ENCODE measurements around the gene TMEM132D.

The TMEM132D gene

DNA sequence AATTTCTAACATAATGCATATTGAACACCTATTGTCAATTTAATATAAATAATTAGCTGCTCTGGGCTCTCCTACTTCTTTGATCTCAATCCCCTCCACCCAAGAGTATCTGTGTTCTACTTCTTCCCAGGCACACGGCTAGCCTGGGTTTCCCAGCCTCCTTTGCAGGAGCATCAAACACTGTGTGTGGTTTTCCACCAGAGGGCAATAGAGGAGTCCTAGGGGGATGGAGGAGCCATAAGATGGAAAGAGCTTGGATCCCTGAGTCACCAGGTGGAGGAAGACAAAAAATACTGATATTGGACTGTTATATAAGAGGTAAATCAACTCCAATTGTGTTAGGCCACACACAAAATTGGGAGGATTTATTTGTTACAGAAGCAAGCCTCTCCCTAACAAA is 716.9 kb downstream of the TMEM132D start:
- no peaks in the 10 kb centered on the region for H3K36me3 ChIP-seq (ENCODE audit: control insufficient read depth in 2 of 2, insufficient read depth in 1 of 2, low read length in 2 of 2)
- TF ChIP-seq ZNF529 (tag by site-specific recombination; IDR thresholded peaks at IDR 0.05; ENCODE audit: insufficient replicate concordance) (no peak), ZNF302 (tag by site-specific recombination; IDR thresholded peaks at IDR 0.05; ENCODE audit: low read depth) (no peak), YY2 (tag by site-specific recombination; IDR thresholded peaks at IDR 0.05) (no peak), ZNF132 (tag by site-specific recombination; IDR thresholded peaks at IDR 0.05; ENCODE audit: borderline replicate concordance) (no peak), ZNF560 (tag by site-specific recombination; IDR thresholded peaks at IDR 0.05; ENCODE audit: borderline replicate concordance) (no peak), ZNF558 (tag by site-specific recombination; IDR thresholded peaks at IDR 0.05) (no peak), OSR2 (tag by site-specific recombination; IDR thresholded peaks at IDR 0.05) (no peak), SETDB1 (IDR thresholded peaks at IDR 0.05; ENCODE audit: insufficient read length, low read length) (no peak), OVOL3 (tag by site-specific recombination; IDR thresholded peaks at IDR 0.05) (no peak), ZNF571 (tag by site-specific recombination; IDR thresholded peaks at IDR 0.05) (no peak)
- TF ChIP-seq, protein P1, sequence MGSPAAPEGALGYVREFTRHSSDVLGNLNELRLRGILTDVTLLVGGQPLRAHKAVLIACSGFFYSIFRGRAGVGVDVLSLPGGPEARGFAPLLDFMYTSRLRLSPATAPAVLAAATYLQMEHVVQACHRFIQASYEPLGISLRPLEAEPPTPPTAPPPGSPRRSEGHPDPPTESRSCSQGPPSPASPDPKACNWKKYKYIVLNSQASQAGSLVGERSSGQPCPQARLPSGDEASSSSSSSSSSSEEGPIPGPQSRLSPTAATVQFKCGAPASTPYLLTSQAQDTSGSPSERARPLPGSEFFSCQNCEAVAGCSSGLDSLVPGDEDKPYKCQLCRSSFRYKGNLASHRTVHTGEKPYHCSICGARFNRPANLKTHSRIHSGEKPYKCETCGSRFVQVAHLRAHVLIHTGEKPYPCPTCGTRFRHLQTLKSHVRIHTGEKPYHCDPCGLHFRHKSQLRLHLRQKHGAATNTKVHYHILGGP (tag by site-specific recombination; IDR thresholded peaks at IDR 0.05), result no peak
- TF ChIP-seq, protein P2, sequence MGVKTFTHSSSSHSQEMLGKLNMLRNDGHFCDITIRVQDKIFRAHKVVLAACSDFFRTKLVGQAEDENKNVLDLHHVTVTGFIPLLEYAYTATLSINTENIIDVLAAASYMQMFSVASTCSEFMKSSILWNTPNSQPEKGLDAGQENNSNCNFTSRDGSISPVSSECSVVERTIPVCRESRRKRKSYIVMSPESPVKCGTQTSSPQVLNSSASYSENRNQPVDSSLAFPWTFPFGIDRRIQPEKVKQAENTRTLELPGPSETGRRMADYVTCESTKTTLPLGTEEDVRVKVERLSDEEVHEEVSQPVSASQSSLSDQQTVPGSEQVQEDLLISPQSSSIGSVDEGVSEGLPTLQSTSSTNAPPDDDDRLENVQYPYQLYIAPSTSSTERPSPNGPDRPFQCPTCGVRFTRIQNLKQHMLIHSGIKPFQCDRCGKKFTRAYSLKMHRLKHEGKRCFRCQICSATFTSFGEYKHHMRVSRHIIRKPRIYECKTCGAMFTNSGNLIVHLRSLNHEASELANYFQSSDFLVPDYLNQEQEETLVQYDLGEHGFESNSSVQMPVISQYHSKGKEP (tag by site-specific recombination; IDR thresholded peaks at IDR 0.05), result no peak
- ChIA-PET POLR2A (no interaction called here), CTCF (no interaction called here)
- no peak overlapping the region for H3K27ac ChIP-seq (ENCODE audit: extremely low read depth, low read depth, low read length)
- H3K4me3 ChIP-seq (ENCODE audit: low read depth, low read length), result no peak overlapping the region
- no peaks in the 10 kb centered on the region for H3K4me1 ChIP-seq (ENCODE audit: control insufficient read depth, insufficient read depth, low read length)
- H3K9me3 ChIP-seq (ENCODE audit: control insufficient read depth, insufficient read depth, low read depth, low read length), result no peaks in the 10 kb centered on the region

DNA sequence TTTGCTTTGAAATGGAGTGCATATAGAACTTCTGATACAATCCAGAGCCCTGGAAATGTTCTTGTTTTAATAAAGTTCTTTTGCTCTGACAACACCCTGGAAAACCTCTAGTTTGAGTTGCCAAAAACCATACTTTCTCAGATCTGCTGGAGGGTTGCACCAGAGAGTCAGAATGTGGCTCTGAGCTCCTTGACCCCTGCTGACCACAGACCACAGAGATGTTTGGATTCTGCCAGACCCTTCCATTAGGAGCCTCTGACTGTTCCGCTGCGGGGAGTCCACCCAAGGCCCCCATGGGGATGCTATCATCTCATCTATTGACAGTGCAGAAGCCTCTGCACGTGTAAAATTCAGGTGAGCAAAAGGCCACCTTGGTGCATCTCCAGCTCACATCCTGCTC is 718.0 kb downstream of the TMEM132D start:
- Histone ChIP-seq H3K4me1 (ENCODE audit: control insufficient read depth, insufficient read depth, low read length) (no peaks in the 10 kb centered on the region), H3K27ac (ENCODE audit: extremely low read depth, low read depth, low read length) (no peak overlapping the region), H3K9me3 (ENCODE audit: control insufficient read depth, insufficient read depth, low read depth, low read length) (no peaks in the 10 kb centered on the region), H3K4me3 (ENCODE audit: low read depth, low read length) (no peak overlapping the region), H3K36me3 (ENCODE audit: control insufficient read depth in 2 of 2, insufficient read depth in 1 of 2, low read length in 2 of 2) (no peaks in the 10 kb centered on the region)
- ChIA-PET POLR2A (no interaction called here), CTCF (no interaction called here)
- TF ChIP-seq ZNF223 (tag by site-specific recombination; IDR thresholded peaks at IDR 0.05) (no peak), ZNF302 (tag by site-specific recombination; IDR thresholded peaks at IDR 0.05; ENCODE audit: low read depth) (no peak), ZBTB21 (tag by site-specific recombination; IDR thresholded peaks at IDR 0.05) (no peak), ZNF394 (tag by site-specific recombination; IDR thresholded peaks at IDR 0.05; ENCODE audit: borderline replicate concordance) (no peak), ZNF211 (tag by site-specific recombination; IDR thresholded peaks at IDR 0.05; ENCODE audit: low read depth) (no peak), ZNF558 (tag by site-specific recombination; IDR thresholded peaks at IDR 0.05) (no peak), ZNF571 (tag by site-specific recombination; IDR thresholded peaks at IDR 0.05) (no peak), ZNF600 (tag by site-specific recombination; IDR thresholded peaks at IDR 0.05) (no peak), EGR2 (tag by site-specific recombination; IDR thresholded peaks at IDR 0.05; ENCODE audit: low read depth) (no peak), ZNF274 (IDR thresholded peaks at IDR 0.05; ENCODE audit: low read length) (no peak), ZNF274 (tag by site-specific recombination; IDR thresholded peaks at IDR 0.05; ENCODE audit: borderline replicate concordance) (no peak), ZNF174 (tag by site-specific recombination; IDR thresholded peaks at IDR 0.05) (no peak), ZFP69B (tag by site-specific recombination; IDR thresholded peaks at IDR 0.05) (no peak), ZNF510 (tag by site-specific recombination; IDR thresholded peaks at IDR 0.05; ENCODE audit: insufficient replicate concordance) (no peak)
- TF ChIP-seq, protein P3, sequence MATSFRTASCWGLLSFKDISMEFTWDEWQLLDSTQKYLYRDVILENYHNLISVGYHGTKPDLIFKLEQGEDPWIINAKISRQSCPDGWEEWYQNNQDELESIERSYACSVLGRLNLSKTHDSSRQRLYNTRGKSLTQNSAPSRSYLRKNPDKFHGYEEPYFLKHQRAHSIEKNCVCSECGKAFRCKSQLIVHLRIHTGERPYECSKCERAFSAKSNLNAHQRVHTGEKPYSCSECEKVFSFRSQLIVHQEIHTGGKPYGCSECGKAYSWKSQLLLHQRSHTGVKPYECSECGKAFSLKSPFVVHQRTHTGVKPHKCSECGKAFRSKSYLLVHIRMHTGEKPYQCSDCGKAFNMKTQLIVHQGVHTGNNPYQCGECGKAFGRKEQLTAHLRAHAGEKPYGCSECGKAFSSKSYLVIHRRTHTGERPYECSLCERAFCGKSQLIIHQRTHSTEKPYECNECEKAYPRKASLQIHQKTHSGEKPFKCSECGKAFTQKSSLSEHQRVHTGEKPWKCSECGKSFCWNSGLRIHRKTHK (tag by site-specific recombination; IDR thresholded peaks at IDR 0.05), result no peak

Data from HEK293 (cell line).